Activated CD8-positive, alpha-beta memory T cell treated with anti-CD3 and anti-CD28 coated beads, Interleukin-2, amount 10 ng/mL, durations not matched to agents 7 days and 5 days (primary cell): Measurements from ENCODE around the gene TRIM43. TPM values are rescaled to one million over a fixed set of nuclear protein-coding genes. Genes with fewer than 3 reads are reported as not detected.
"Not testable (repeated sequence)": the region's sequence is repeated elsewhere in the genome, so short reads cannot be mapped to it uniquely, and the experiment has no call there.

Experiments used
- ATAC-seq: fragments of 150-1000 bp; cut with Tn5 transposase; one replicate; pipeline ENCODE4 v1.10.0; 2021; ENCODE audit warnings: moderate library complexity
- CTCF ChIA-PET: fragments of 350-600 bp; sonication (Branson Sonifier 250); formaldehyde crosslinking; loops from one replicate; lab custom pipeline; 2021; ENCODE audit warnings: antibody characterized with exemption; lab: Charles Lee
- DNase-seq: peaks from one replicate; pipeline ENCODE4 v3.0.0-alpha.2; 2020
- H3K27ac Mint-ChIP-seq: one replicate; pipeline ENCODE4 v1.8.0; 2021; ENCODE audit warnings: mild to moderate bottlenecking, mixed read lengths
- H3K27me3 Mint-ChIP-seq: one replicate; pipeline ENCODE4 v1.8.0; 2021; ENCODE audit warnings: mixed read lengths
- H3K36me3 Mint-ChIP-seq: one replicate; pipeline ENCODE4 v1.8.0; 2021; ENCODE audit warnings: mild to moderate bottlenecking, mixed read lengths
- H3K4me1 Mint-ChIP-seq: one replicate; pipeline ENCODE4 v1.8.0; 2021; ENCODE audit warnings: mixed read lengths
- H3K4me3 Mint-ChIP-seq: one replicate; pipeline ENCODE4 v1.8.0; 2021; ENCODE audit warnings: mild to moderate bottlenecking, moderate library complexity, mixed read lengths
- H3K9me3 Mint-ChIP-seq: one replicate; pipeline ENCODE4 v1.8.0; 2022; ENCODE audit warnings: low read depth, mixed read lengths
- total RNA-seq, 2 experiments: library from RNA; stranded (reverse); gene quantifications; one replicate each; pipeline ENCODE4 v1.2.3, GENCODE V29; 2021

Gene TRIM43
- total RNA-seq, 2 experiments from 2014 or later = 0.23 TPM; not detected in 1

DNA sequence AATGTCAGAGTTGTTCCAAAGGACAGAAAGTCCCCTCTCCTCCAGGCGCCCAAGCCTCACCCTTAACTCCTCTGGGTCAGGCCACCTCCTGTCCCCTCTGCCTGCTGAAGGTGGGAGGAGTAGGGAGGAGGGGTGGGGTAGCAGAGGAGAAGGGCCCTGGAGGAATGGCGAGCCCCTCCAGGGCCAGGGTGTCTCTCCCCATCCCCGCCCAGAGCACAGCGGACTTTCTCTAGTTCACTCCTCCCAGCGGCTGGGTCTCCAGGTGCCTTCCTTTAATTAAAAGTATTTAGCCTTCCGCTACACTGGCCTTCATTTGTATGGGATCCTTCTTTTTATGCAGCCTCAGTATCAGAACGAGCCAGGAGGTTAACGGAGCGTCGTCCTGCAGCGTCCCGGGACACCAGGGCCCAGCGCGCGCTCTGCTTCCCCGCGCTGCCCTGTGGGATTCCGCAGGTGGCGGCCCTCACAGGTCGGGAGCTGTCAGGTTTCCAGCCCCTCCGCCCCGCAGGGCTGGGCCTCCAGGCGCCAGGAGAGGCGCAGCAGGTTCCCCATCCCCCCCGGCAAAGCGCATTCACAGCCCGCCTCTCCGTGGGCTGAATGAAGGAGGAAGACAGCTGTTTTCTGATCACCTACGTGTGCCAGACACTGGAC, 57.2 kb downstream of the TRIM43 start:
- CTCF ChIA-PET, H3K4me3 Mint-ChIP-seq: not testable (repeated sequence)

More for the DNA sequence above, 57.2 kb downstream of the TRIM43 start:
- DNase-seq, H3K4me1 Mint-ChIP-seq, H3K9me3 Mint-ChIP-seq, H3K27ac Mint-ChIP-seq, H3K36me3 Mint-ChIP-seq, H3K27me3 Mint-ChIP-seq, ATAC-seq: not testable (repeated sequence)

Other genes starting within 250 kb of the TRIM43 start
- 10 to 100 TPM; 36.0 to 38.6 TPM for gene FAHD2A, start 189.3 kb upstream of the TRIM43 start, total RNA-seq
- gene TRIM43B, start 107.2 kb upstream of the TRIM43 start, total RNA-seq = not detected